Subcutaneous adipose tissue (tissue), 4 donors: ENCODE results near the gene COL27A1. TPM values are rescaled to one million over a fixed set of nuclear protein-coding genes. Genes with fewer than 3 reads are reported as not detected.

Experiments
- total RNA-seq, 4 donors: library from RNA; depleted of rRNA; stranded (reverse); fragments of >200 nt; gene quantifications; one replicate each; pipeline ENCODE4 v1.1.0, GENCODE V29; 2016
- TF ChIP-seq, protein P1 (sequence below): fragments of 450-650 bp; IDR thresholded peaks from one replicate; pipeline ENCODE4 v1.5.1; 2016; ENCODE audit warnings: low read depth, mild to moderate bottlenecking, control low read depth, antibody characterized with exemption, moderate library complexity

COL27A1 gene
- total RNA-seq, 4 donors from 2014 or later, result 1.0 to 7.7 (median 4.4) TPM

DNA sequence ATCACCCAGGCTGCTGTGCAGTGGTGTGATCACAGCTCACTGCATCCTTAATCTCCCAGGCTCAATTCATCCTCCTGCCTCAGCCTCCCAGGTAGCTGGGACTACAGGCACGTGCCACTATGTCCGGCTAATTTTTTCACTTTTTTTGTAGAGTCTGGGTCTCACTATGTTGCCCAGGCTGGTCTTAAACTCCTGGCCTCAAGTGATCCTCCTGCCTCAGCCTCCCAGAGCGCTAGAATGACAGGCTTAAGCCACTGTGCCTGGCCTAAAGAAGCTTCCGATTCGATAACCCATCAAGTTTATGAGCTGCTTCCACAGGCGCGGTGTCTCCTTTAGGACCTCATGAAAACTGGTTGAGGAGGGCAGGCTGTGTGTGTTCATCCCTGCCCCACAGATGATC lies 16.2 kb downstream of the COL27A1 start:
- TF ChIP-seq, protein P1, sequence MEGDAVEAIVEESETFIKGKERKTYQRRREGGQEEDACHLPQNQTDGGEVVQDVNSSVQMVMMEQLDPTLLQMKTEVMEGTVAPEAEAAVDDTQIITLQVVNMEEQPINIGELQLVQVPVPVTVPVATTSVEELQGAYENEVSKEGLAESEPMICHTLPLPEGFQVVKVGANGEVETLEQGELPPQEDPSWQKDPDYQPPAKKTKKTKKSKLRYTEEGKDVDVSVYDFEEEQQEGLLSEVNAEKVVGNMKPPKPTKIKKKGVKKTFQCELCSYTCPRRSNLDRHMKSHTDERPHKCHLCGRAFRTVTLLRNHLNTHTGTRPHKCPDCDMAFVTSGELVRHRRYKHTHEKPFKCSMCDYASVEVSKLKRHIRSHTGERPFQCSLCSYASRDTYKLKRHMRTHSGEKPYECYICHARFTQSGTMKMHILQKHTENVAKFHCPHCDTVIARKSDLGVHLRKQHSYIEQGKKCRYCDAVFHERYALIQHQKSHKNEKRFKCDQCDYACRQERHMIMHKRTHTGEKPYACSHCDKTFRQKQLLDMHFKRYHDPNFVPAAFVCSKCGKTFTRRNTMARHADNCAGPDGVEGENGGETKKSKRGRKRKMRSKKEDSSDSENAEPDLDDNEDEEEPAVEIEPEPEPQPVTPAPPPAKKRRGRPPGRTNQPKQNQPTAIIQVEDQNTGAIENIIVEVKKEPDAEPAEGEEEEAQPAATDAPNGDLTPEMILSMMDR, result no peak

- TF ChIP-seq, protein P1, result no peak
These were observed 17.9 kb downstream of the COL27A1 start for GRCh38 chr9:114172981-114173833.

DNA sequence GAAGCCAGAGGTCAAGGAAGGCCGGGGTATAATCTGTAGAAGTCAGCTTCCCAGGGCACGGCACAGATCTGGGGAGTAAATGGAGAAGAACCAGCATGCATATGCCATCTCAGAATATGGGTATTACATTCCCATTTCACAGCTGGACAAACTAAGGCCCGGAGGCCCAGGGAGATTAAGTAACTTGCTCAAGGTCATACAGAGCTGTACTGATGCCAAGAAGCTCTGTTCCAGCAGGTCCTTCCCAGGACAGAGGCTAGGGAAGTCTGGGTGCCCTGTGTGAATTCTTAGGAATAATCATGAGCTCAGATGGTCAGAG lies 19.2 kb downstream of the COL27A1 start:
- TF ChIP-seq, protein P1, result no peak

DNA sequence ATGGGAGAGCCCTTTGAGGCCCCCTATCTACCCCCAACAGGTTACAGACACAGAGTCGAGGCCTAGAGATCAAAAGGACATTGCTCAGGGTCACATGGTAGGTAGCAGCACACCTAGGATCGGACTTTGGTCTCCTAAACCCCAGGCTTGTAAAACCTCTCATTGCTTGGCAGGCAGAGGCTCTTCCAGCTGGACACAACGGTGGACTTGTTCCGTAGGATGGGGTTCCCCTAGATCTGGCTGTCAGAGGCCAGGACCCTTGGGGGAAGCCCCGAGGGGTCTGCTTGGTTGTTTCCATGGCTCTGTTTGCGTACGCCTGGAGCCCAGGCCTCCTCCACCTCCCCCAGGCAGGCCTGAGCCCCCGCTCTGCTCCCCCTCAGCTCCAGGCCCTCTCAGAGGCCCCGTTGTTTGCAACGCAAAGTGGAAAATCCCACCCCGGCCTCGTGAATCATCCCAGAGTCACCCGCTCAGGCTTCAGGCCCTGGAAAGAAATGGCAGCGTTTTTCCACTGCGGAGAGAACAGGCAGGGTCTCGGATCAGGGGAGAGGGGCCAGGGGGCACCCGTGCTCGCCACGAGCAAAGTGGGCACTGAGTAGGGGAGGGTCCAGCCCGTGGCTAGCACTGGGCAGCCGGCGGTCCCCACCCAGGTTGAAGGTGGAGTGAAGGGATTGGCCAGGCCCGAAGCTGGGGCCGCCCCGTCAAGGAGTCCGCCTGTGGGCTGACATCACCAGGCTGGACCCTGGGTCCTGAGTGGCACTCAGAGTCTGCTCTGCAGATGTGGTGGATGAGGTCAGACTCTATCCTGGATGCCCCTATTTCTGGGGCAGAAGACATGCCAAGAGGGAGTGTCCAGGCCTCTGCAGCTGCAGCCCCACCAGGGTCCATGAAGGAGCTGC lies 19.8 kb downstream of the COL27A1 start:
- TF ChIP-seq, protein P1, result no peak

GRCh38 chr9:114176624-114177291 lies 21.4 kb downstream of the COL27A1 start:
- TF ChIP-seq, protein P1, result no peak

DNA sequence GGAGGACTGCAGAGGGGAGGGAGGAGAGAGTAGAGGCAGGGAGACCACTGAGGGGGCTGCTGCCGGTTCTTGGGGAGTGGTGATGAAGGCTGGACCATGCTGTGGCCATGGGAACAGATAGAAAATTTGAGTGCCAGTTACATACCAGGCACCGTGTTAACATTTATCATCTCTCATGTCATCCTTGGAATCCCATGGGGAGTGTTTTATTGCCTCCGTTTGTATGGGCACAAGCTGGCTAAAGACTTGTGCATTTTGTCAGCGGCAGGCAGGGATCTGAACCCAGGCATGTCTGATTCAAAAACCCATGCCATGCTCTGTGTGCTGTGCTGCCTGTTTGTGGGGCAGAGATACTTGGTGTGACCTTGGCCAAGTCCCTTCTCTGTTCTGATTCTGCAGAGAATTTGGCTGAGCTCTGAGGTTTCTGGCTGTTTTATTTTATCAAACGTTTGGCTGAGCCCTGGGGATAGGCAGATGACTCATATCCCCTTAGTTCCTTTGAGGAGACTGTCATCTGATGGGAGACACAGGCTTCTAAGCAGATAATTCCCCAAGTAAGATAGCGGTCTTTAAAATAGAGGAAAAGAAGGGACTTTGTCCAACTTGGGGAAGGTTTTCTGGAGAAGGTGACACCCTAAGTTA lies 22.2 kb downstream of the COL27A1 start:
- TF ChIP-seq, protein P1, result no peak
